Measurements from ENCODE around the gene ERICH3. TPM values are rescaled to one million over a fixed set of nuclear protein-coding genes. Genes with fewer than 3 reads are reported as not detected.

ERICH3 gene
- total RNA-seq, 1 donor from 2014 or later, result 2.8 TPM

DNA sequence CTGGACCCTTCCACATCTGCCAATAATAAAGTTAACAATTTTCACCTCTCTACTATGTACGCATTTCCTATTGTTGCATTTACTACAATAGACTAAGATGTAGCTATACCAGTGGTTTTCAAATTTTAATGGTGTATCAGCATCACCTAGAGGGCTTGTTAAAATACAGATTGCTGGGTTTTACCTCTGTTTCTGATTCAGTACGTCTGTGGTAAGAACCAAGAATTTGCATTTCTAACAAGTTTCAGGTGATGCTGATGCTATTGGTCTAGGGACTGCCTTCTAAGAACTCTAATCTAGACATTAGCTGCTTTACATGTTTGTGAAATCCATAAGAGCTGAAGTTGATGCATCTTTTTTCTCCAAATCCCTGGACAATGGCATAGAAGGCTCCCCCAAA is 59.7 kb downstream of the ERICH3 start:
- Mint-ChIP-seq H3K4me1 (ENCODE audit: unreplicated experiment) (peaks cover 3% of the 10 kb centered on the region), H3K9me3 (ENCODE audit: unreplicated experiment) (no peaks in the 10 kb centered on the region), H3K27ac (ENCODE audit: unreplicated experiment) (no peak overlapping the region), H3K27me3 (ENCODE audit: unreplicated experiment) (no peaks in the 10 kb centered on the region), H3K4me3 (ENCODE audit: unreplicated experiment) (no peak overlapping the region), H3K36me3 (ENCODE audit: low read depth, unreplicated experiment) (no peaks in the 10 kb centered on the region)
- no peak for DNase-seq (ENCODE audit: low spot score)
- TF ChIP-seq, protein P1, sequence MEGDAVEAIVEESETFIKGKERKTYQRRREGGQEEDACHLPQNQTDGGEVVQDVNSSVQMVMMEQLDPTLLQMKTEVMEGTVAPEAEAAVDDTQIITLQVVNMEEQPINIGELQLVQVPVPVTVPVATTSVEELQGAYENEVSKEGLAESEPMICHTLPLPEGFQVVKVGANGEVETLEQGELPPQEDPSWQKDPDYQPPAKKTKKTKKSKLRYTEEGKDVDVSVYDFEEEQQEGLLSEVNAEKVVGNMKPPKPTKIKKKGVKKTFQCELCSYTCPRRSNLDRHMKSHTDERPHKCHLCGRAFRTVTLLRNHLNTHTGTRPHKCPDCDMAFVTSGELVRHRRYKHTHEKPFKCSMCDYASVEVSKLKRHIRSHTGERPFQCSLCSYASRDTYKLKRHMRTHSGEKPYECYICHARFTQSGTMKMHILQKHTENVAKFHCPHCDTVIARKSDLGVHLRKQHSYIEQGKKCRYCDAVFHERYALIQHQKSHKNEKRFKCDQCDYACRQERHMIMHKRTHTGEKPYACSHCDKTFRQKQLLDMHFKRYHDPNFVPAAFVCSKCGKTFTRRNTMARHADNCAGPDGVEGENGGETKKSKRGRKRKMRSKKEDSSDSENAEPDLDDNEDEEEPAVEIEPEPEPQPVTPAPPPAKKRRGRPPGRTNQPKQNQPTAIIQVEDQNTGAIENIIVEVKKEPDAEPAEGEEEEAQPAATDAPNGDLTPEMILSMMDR (IDR thresholded peaks at IDR 0.05; ENCODE audit: unreplicated experiment), result no peak

DNA sequence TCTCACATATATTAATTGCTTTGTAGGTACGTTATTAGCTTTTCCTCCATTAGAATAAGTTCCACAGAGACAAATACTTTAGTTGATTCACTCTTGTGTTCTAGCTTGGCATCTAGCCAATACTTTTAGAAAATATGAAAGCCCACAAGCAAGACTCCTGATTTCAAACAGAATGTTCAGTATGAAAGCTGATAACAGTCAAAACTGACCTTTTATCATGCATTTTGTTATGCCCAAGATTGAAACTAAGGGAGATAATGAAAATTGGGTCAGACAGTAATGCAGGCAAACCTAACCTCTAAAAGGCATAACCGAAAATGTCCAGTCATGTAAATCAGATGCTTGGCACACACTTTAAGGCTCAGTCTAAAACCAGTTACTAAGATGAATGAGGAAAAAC is 61.7 kb downstream of the ERICH3 start:
- no peak overlapping the region for H3K4me3 Mint-ChIP-seq (ENCODE audit: unreplicated experiment)
- no peak for DNase-seq (ENCODE audit: low spot score)
- H3K4me1 Mint-ChIP-seq (ENCODE audit: unreplicated experiment), result no peaks in the 10 kb centered on the region
- TF ChIP-seq, protein P1 (IDR thresholded peaks at IDR 0.05; ENCODE audit: unreplicated experiment), result no peak
- no peaks in the 10 kb centered on the region for H3K36me3 Mint-ChIP-seq (ENCODE audit: low read depth, unreplicated experiment)
- no peaks in the 10 kb centered on the region for H3K9me3 Mint-ChIP-seq (ENCODE audit: unreplicated experiment)
- H3K27ac Mint-ChIP-seq (ENCODE audit: unreplicated experiment), result no peak overlapping the region
- no peaks in the 10 kb centered on the region for H3K27me3 Mint-ChIP-seq (ENCODE audit: unreplicated experiment)

DNA sequence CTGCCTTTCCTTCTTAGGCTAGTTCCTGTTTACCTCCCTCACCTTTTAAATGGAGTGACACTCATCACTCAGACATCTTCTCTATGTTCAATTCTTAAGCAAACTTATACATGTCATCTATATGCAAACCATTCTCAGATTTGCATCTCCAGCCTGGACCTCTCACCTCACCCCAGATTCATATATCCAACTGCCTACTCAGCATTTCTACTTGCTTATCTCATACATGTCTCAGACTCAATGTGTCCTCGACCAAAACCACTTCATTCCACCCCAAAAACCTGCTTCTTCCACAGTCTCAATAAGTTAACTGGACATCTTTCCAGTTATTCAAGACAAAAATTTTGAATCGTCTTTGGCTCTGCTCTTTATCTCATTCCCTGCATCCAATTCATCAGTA is 62.6 kb downstream of the ERICH3 start:
- Mint-ChIP-seq H3K27me3 (ENCODE audit: unreplicated experiment) (no peaks in the 10 kb centered on the region), H3K9me3 (ENCODE audit: unreplicated experiment) (no peaks in the 10 kb centered on the region), H3K36me3 (ENCODE audit: low read depth, unreplicated experiment) (no peaks in the 10 kb centered on the region)

DNA sequence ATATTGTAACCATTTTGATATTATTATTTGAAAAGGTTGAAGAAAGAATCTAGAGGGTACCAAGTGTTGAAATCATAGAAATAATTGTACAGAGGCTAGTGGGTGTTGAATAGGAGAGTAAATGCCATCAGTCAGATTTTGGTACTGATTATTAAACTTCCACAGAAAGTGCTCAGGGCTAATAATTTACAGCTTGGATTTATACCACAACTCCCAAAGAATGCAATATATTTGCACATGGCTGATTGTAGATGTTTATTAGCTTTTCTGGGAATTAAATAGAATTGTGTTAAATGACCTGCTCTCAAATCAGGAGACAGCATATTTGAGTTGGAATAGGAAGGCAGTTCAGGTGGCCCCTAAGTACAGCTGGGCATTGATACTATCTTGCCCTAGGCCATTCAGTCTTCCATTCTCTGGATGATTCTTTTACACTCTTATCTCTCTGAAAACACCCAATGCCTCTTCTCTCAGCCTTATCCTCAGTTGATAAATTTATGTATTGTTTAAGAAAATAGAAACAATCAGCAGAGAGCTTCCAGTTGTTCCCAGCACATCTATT is 63.7 kb downstream of the ERICH3 start:
- H3K36me3 Mint-ChIP-seq (ENCODE audit: low read depth, unreplicated experiment), result no peaks in the 10 kb centered on the region
- TF ChIP-seq, protein P1 (IDR thresholded peaks at IDR 0.05; ENCODE audit: unreplicated experiment), result no peak
- no peak overlapping the region for H3K4me3 Mint-ChIP-seq (ENCODE audit: unreplicated experiment)

More for the DNA sequence above, 62.6 kb downstream of the ERICH3 start:
- H3K4me3 Mint-ChIP-seq (ENCODE audit: unreplicated experiment), result no peak overlapping the region
- TF ChIP-seq, protein P1 (IDR thresholded peaks at IDR 0.05; ENCODE audit: unreplicated experiment), result no peak
- H3K27ac Mint-ChIP-seq (ENCODE audit: unreplicated experiment), result no peak overlapping the region
- H3K4me1 Mint-ChIP-seq (ENCODE audit: unreplicated experiment), result no peaks in the 10 kb centered on the region
- no peak for DNase-seq (ENCODE audit: low spot score)

DNA sequence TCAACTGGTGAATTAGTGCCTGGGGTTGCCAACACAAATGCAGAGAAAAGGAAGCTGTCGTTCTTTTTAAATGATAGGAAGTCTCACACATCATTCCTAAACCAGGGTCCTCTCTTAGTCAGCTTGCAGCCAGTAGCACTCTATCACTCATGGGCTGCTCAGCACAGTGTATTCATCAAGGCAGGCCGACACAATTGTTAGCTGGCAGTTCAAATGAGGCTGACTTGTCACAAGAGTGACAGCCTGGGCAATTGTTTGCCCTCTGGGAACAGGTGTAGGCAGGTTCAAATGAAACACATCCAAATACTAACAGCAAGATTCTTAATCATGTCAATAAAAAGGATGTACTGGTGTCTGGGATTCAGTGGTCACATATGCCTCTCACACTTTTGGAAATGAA is 76.9 kb downstream of the ERICH3 start:
- Mint-ChIP-seq H3K27ac (ENCODE audit: unreplicated experiment) (no peak overlapping the region), H3K36me3 (ENCODE audit: low read depth, unreplicated experiment) (no peaks in the 10 kb centered on the region), H3K4me3 (ENCODE audit: unreplicated experiment) (no peak overlapping the region), H3K27me3 (ENCODE audit: unreplicated experiment) (no peaks in the 10 kb centered on the region), H3K9me3 (ENCODE audit: unreplicated experiment) (no peaks in the 10 kb centered on the region), H3K4me1 (ENCODE audit: unreplicated experiment) (peaks cover 3% of the 10 kb centered on the region)
- no peak for DNase-seq (ENCODE audit: low spot score)
- TF ChIP-seq, protein P1 (IDR thresholded peaks at IDR 0.05; ENCODE audit: unreplicated experiment), result no peak

More for the DNA sequence above, 63.7 kb downstream of the ERICH3 start:
- DNase-seq (ENCODE audit: low spot score), result no peak
- H3K4me1 Mint-ChIP-seq (ENCODE audit: unreplicated experiment), result no peaks in the 10 kb centered on the region
- H3K27ac Mint-ChIP-seq (ENCODE audit: unreplicated experiment), result no peak overlapping the region
- no peaks in the 10 kb centered on the region for H3K9me3 Mint-ChIP-seq (ENCODE audit: unreplicated experiment)
- no peaks in the 10 kb centered on the region for H3K27me3 Mint-ChIP-seq (ENCODE audit: unreplicated experiment)
